Bronchial epithelial cell (primary cell): Measurements from ENCODE around the gene BST2. TPM values are rescaled to one million over a fixed set of nuclear protein-coding genes. Genes with fewer than 3 reads are reported as not detected.

Source experiments
- DNase-seq: peaks from one replicate; pipeline ENCODE4 v3.0.0-alpha.2; 2010; ENCODE audit warnings: low read depth
- FAIRE-seq: peaks from 2 replicates; lab custom pipeline; 2011; peaks lifted over from hg19 to GRCh38; lab: Jason Lieb, UNC
- H3K27me3 ChIP-seq: 2 replicates; pipeline ENCODE4 v1.5.1; 2011; ENCODE audit warnings: low read length; ENCODE audit not compliant: control insufficient read depth, insufficient read depth
- H3K36me3 ChIP-seq: 2 replicates; pipeline ENCODE4 v1.5.1; 2011; ENCODE audit warnings: low read length; ENCODE audit not compliant: control insufficient read depth, insufficient read depth
- H3K4me3 ChIP-seq: 2 replicates; pipeline ENCODE4 v1.5.1; 2011; ENCODE audit warnings: mild to moderate bottlenecking, low read depth, low read length, control low read depth
- total RNA-seq: library from RNA; depleted of rRNA; stranded (reverse); fragments of >200 nt; gene quantifications from 2 replicates; pipeline ENCODE4 v1.2.1, GENCODE V29; 2014
- TF ChIP-seq, protein P1 (sequence below): IDR thresholded peaks from 2 replicates; pipeline ENCODE4 v1.5.1; 2011; ENCODE audit warnings: mild to moderate bottlenecking, moderate library complexity, low read length, control low read depth, inconsistent platforms; ENCODE audit not compliant: insufficient read depth, severe bottlenecking

The BST2 gene
- total RNA-seq, 1 donor from 2014 or later, result 8.7 TPM

DNA sequence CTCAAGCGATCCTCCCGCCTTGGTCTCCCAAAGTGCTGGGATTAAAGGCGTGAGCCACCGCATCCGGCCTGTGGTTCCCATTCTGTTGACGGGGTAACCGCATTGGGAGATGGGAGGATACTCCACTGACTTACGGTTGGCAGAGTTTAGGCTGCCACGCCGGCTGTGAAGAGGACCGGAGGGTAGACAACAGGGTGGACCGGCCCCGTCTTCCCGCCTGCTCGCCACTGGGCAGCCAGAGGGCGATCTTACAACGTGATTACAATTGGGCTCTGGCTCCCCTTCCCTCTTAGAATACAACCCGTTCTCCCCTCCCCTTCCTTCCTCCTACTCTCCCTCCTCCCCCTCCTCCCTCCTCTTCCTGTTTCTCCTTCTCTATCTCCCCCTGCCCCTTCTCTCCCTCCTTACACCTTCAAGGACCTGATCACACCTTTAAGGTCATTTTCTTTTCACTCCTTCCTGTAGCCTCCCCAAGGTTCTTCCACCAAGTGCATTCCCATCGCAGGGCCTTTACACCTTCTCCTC lies 10.5 kb downstream of the BST2 start:
- H3K27me3 ChIP-seq, result no peaks in the 10 kb centered on the region
- FAIRE-seq, result no peak
- H3K4me3 ChIP-seq, result no peak overlapping the region
- TF ChIP-seq, protein P1, sequence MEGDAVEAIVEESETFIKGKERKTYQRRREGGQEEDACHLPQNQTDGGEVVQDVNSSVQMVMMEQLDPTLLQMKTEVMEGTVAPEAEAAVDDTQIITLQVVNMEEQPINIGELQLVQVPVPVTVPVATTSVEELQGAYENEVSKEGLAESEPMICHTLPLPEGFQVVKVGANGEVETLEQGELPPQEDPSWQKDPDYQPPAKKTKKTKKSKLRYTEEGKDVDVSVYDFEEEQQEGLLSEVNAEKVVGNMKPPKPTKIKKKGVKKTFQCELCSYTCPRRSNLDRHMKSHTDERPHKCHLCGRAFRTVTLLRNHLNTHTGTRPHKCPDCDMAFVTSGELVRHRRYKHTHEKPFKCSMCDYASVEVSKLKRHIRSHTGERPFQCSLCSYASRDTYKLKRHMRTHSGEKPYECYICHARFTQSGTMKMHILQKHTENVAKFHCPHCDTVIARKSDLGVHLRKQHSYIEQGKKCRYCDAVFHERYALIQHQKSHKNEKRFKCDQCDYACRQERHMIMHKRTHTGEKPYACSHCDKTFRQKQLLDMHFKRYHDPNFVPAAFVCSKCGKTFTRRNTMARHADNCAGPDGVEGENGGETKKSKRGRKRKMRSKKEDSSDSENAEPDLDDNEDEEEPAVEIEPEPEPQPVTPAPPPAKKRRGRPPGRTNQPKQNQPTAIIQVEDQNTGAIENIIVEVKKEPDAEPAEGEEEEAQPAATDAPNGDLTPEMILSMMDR, result peak; percentile 87
- peak; percentile 29 for DNase-seq
- H3K36me3 ChIP-seq, result no peaks in the 10 kb centered on the region

DNA sequence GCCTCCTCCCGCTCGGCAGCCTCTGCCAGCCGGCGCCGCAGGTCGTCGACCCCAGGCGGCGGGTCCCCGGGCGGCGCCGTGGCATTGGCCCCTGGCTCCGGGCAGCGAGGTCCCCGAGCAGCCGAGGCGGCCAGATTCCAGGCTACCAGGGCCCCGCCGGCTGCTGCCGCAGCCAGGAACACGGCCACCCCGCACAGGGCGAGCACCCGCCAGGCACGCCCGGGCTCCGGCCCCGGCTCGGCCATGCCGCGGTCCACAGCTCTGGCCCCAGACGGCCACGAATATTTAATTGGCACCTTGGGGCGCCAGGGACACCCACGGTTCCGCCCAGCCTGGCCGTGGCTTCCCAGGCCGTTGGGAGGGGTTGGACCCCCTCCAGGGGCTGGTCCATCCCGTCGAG lies 11.5 kb downstream of the BST2 start, which contains the start of gene CCDC194:
Gene CCDC194 (minus strand): TSS at position 283 of the 400 bp plus-strand sequence. CDS start 38 bp downstream, at position 245.
- Histone ChIP-seq H3K36me3 (no peaks in the 10 kb centered on the region), H3K27me3 (no peaks in the 10 kb centered on the region), H3K4me3 (no peak within 1 kb of the TSS)
- DNase-seq (no peak), FAIRE-seq (no peak)
- TF ChIP-seq, protein P1, result no peak

DNA sequence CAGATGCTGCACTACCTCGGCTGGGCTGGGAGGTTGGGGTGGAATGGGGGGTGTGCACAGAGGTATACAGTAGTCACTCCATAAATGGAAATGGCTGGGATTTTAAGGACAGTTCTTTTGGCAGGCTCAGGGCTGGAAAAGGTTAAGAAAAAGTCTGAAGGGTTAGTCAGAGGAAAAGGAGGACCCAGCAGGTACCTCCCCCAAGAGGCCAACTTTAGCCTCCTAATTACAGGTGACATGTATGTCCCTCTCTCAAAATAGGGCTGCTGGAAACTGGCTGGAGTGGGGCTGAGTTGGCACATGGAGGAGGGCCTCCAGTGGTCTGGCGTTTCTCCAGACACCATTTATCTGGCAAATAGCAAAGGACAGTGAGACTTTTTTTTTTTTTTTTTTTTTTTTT lies 12.4 kb downstream of the BST2 start:
- Histone ChIP-seq H3K4me3 (no peak overlapping the region), H3K36me3 (no peaks in the 10 kb centered on the region), H3K27me3 (no peaks in the 10 kb centered on the region)
- no peak for DNase-seq
- TF ChIP-seq, protein P1, result no peak
- FAIRE-seq, result no peak

DNA sequence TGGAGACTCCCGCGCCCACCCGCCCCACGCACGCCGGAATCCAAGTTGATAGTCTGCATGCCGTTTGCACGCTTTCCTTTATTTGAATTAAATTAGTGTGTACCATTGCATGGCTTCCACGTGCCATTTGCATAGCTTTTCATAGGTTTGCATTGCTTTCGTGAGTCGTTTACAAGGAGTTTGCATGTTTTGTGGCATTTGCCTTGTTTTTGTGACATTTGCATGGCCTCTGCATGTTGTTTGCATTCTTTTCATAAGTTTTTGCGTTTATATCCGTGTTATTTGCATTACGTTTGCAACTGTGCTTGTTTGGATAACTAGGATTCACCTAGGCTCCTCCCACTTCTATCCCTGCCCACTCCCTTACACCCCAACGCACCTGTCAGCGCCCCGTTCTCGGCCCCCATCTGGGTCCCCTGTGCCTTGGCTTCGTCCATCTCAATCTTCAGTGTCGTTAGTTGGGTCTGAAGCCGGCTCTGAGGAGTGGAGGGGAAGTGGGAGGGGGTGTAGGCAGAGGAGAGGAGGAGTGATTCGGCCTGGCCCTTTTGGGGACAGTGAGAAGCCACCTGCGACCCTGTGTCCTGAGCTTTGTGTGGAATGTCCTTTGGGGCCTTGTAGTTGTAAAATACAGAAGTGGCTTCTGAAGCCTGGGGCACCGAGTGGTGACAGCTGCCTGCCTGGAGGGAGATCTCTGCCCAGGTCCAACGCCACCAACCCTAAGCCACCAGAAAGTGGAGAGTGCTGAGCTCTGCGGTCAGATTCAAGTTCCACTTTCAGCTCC lies 13.9 kb downstream of the BST2 start:
- Histone ChIP-seq H3K27me3 (no peaks in the 10 kb centered on the region), H3K36me3 (no peaks in the 10 kb centered on the region), H3K4me3 (peak overlapping the region; percentile 29)
- DNase-seq (peak; percentile 14), FAIRE-seq (no peak)
- TF ChIP-seq, protein P1, result no peak

DNA sequence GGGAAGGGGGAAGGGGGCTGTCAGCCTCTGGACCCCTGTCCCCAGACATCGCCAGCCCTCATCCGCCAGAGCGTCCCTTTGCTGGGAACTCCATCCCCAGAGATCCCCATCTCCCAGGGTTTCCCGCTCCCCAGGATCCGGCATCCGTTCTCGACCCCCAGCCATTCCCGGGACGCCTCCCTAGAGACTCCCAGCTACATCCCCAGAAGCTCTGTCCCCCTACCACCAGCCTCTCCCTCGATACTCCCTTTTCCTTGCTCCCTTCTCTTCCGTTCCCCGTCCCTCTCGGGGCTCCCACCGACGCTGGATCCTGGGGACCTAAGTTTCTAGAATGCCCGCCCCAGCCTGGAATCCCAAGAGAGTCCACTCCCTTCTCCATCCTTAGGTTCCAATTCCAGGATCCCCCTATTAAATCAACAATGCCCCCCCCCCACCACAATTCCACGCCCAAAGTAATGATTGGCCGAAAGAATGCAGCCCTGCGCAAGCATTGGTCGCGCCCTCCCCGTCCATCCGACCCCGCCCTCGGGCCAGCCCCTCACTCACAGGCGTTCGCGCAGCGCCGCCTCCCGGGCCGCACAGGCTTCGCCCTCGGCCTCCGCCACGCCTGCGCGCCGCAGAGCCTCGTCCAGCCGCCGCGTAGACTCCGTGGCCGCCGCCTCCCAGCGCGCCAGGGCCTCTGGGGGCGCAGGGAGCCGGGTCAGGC lies 14.6 kb downstream of the BST2 start:
- FAIRE-seq (no peak), DNase-seq (peak; percentile 78)
- Histone ChIP-seq H3K4me3 (peak overlapping the region; percentile 29), H3K36me3 (no peaks in the 10 kb centered on the region), H3K27me3 (no peaks in the 10 kb centered on the region)
- TF ChIP-seq, protein P1, result peak; percentile 78
